Psoas muscle (tissue), 8 donors: Measurements from ENCODE around the gene MTNR1B. TPM values are rescaled to one million over a fixed set of nuclear protein-coding genes. Genes with fewer than 3 reads are reported as not detected.

ENCODE experiments used
- ATAC-seq, 4 donors: fragments of 200-7000 bp; cut with Tn5 transposase; one replicate each; pipeline ENCODE4 v1.9.1; 2020; ENCODE audit warnings: moderate library complexity in 3 of 4, mild to moderate bottlenecking in 2 of 4
- DNase-seq, 2 donors: peaks; one replicate each; pipeline ENCODE4 v3.0.0-alpha.2; 2020
- H3K27ac ChIP-seq: fragments of 200-600 bp; one replicate; pipeline ENCODE4 v1.8.0; 2022
- H3K27me3 ChIP-seq, 3 donors: fragments of 200-600 bp in 1 of 3; one replicate each; pipeline versions ENCODE4 v1.6.1 to v1.8.0; 2013 to 2022; ENCODE audit warnings: low read length in 2 of 3, mild to moderate bottlenecking in 2 of 3, moderate library complexity in 1 of 3; ENCODE audit not compliant: insufficient read depth in 3 of 3
- H3K36me3 ChIP-seq, 2 donors: fragments of 200-600 bp in 1 of 2; one replicate each; pipeline versions ENCODE4 v1.6.1 to v1.8.0; 2013 to 2022; ENCODE audit warnings: low read depth in 1 of 2, mild to moderate bottlenecking in 1 of 2, moderate library complexity in 1 of 2; ENCODE audit not compliant: insufficient read depth in 1 of 2
- H3K4me1 ChIP-seq: fragments of 200-600 bp; one replicate; pipeline ENCODE4 v1.8.0; 2022
- H3K4me3 ChIP-seq: fragments of 200-600 bp; one replicate; pipeline ENCODE4 v1.8.0; 2022; ENCODE audit warnings: mild to moderate bottlenecking
- H3K9me3 ChIP-seq: fragments of 200-600 bp; one replicate; pipeline ENCODE4 v1.8.0; 2022
- WGBS, 3 donors: extraction: QIAGEN DNeasy Blood & Tissue Kit; methylation state at CpG; one replicate each; pipeline versions ENCODE4 v1.1.6 to v1.1.7; 2013; 5-methylcytosine and 5-hydroxymethylcytosine counted together
- intact Hi-C, 2 donors: fragments of 100-400 bp; cut with DNase I; formaldehyde crosslinking; loops; one replicate each; pipeline versions ENCODE4 v1.11.0 to v1.14.2; 2022
- polyA plus RNA-seq, 3 donors: library from polyadenylated mRNA; stranded (reverse); fragments of 200-250 nt; gene quantifications; one replicate each; pipeline ENCODE4 v1.2.3, GENCODE V29; 2013
- total RNA-seq, 4 donors: library from RNA; stranded (reverse); fragmentation: NEBNext Ultra II Directional in 2 of 4; extraction: Animal tissue kit (Norgen Biotek cat#: 25700) in 2 of 4; gene quantifications; one replicate each; pipeline versions ENCODE4 v1.2.1 to v1.2.4, GENCODE V29; 2021 to 2023
- TF ChIP-seq, protein P1 (sequence below): fragments of 200-600 bp; IDR thresholded peaks from one replicate; pipeline ENCODE4 v1.8.0; 2022; ENCODE audit warnings: antibody characterized with exemption
- donor health status: healthy with polysubstance abuse.
- donor health status: DM: no; HTN: no; CAD: no; lungs with moderate emphysema.
- donor health status: Bipolar disorder and iron deficiency.
- donor health status: healthy.
- donor health status: DM: yes; HTN: yes; CAD: no.
- donor health status: DM: no; HTN: no; CAD: no.
- donor health status: DM: no; HTN: no; CAD: no.
- donor health status: DM: yes; HTN: yes; CAD: no.

The MTNR1B gene
- total and polyA plus RNA-seq, 7 donors: not detected

DNA sequence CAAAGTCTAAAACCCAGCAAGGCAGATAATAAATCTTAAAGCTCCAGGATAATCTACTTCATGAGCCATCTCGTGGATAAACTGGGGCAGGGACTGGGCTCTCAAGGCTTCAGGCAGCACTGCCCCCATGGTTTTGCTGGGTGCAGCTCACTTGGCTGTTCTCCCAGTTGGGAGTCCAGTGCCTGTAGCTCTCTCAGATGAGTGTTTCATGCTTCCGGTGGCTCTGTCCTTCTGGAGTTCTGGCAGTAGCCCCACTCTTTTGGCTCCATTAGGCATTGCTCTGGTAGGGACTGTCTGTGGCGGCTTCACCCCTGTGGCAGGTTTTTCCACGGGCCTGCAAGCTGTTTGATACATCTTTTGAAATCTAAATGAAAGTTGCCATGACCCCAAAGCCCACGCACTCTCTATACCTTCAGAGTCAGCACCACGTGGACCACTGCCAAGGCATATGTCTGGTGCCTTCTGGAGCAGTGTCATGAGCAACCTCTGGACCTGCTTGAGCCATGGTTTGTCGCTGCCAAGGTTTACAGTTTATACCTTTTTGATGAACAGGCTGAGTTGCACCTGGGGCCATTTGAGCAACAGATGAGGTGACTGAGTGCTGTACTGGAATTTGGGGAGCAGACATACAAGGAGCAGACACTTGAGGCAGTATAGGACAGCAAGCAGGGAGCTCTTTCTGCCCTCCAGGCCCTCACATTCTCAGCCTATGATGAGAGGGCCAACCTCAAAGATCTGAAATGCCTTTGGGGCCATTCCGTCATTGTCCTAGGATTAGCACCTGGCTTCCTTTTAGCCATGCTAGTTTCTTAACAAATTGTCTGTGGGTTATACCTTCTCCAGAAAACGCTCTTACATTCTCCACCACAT lies 48.6 kb downstream of the MTNR1B start:
- H3K9me3 ChIP-seq: no peaks in the 10 kb centered on the region
- DNase-seq (no peak), ATAC-seq (no peak)
- H3K27ac ChIP-seq: no peak overlapping the region
- 58 to 69% (median 62%) methylated on average over 9 of the region's 9 CpGs for WGBS, 3 donors
- no peak overlapping the region for H3K4me3 ChIP-seq
- no peaks in the 10 kb centered on the region for H3K36me3 ChIP-seq
- H3K4me1 ChIP-seq: no peaks in the 10 kb centered on the region
- TF ChIP-seq, protein P1, sequence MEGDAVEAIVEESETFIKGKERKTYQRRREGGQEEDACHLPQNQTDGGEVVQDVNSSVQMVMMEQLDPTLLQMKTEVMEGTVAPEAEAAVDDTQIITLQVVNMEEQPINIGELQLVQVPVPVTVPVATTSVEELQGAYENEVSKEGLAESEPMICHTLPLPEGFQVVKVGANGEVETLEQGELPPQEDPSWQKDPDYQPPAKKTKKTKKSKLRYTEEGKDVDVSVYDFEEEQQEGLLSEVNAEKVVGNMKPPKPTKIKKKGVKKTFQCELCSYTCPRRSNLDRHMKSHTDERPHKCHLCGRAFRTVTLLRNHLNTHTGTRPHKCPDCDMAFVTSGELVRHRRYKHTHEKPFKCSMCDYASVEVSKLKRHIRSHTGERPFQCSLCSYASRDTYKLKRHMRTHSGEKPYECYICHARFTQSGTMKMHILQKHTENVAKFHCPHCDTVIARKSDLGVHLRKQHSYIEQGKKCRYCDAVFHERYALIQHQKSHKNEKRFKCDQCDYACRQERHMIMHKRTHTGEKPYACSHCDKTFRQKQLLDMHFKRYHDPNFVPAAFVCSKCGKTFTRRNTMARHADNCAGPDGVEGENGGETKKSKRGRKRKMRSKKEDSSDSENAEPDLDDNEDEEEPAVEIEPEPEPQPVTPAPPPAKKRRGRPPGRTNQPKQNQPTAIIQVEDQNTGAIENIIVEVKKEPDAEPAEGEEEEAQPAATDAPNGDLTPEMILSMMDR: no peak
- intact Hi-C loops: no loop called here
- no peaks in the 10 kb centered on the region for H3K27me3 ChIP-seq

DNA sequence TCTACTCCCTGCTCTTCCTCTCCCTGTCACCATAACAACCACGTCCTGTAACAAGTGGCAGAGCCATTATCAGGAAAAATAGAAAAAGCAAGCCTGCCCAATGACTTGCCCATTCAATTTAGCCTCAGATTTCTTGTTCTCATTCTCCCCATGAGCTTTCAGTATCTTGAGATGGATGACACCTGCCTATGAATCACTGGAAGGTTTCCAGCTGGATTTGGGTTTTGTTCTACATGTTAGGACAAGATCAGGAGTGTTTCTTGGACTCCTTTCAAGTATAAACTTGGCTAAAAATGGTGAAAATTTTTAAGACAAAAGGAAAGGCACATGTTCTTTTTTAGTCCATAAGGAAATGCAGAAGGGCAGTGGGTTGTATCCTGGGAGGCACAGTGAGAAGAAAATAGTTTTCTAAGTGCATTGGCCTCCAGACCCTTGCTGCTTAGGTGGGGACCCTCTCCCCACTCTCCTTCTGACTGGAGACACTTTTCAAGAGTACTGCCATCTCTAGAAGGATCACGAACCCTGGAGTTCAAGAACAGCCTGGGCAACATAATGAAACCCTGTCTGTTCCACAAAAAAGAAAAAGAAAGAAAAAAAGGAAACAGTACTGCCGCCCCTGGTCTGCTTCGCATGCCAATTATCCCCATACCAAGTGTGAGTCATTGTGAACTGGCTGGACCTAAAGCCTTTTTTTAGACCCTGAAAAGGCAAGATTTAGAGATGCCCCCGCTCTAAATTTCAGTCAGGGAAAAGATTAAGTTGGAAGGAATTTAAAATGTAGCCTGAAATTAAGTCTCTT lies 51.0 kb downstream of the MTNR1B start:
- no peaks in the 10 kb centered on the region for H3K4me1 ChIP-seq
- ATAC-seq: no peak
- no peaks in the 10 kb centered on the region for H3K9me3 ChIP-seq

DNA sequence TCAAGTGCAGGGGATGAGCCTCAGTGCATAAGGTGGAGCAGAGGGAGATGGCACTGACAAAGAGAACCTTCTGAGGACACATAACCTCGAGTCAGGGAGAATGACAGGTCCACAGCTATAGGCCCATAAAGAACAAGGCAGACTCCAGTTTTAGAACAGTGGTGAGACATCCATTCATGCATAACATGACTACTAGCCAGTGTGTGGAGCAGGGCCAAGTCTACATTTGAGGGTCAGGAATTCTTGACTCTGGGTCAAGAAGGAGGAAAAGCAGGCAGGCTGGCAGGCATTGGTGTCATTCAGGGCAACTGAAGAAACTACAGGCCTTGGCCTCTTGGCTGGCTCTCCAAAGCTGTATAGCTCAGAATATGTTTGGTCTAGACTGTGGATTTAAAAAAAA lies 54.9 kb downstream of the MTNR1B start:
- no peak for ATAC-seq
- Histone ChIP-seq H3K4me1 (no peaks in the 10 kb centered on the region), H3K36me3 (no peaks in the 10 kb centered on the region), H3K27ac (no peak overlapping the region), H3K27me3 (no peaks in the 10 kb centered on the region), H3K4me3 (no peak overlapping the region), H3K9me3 (no peaks in the 10 kb centered on the region)
- no peak for DNase-seq
- WGBS, 3 donors: 32 to 60% (median 43%) methylated on average over 1 of the region's 1 CpG
- TF ChIP-seq, protein P1: no peak
- intact Hi-C loops: no loop called here

More for the DNA sequence above, 51.0 kb downstream of the MTNR1B start:
- intact Hi-C loops: no loop called here
- no peak overlapping the region for H3K4me3 ChIP-seq
- H3K36me3 ChIP-seq: no peaks in the 10 kb centered on the region
- no peak overlapping the region for H3K27ac ChIP-seq
- TF ChIP-seq, protein P1: no peak
- no peak for DNase-seq
- H3K27me3 ChIP-seq: no peaks in the 10 kb centered on the region
- 32 to 46% (median 36%) methylated on average over 5 of the region's 5 CpGs for WGBS, 3 donors

DNA sequence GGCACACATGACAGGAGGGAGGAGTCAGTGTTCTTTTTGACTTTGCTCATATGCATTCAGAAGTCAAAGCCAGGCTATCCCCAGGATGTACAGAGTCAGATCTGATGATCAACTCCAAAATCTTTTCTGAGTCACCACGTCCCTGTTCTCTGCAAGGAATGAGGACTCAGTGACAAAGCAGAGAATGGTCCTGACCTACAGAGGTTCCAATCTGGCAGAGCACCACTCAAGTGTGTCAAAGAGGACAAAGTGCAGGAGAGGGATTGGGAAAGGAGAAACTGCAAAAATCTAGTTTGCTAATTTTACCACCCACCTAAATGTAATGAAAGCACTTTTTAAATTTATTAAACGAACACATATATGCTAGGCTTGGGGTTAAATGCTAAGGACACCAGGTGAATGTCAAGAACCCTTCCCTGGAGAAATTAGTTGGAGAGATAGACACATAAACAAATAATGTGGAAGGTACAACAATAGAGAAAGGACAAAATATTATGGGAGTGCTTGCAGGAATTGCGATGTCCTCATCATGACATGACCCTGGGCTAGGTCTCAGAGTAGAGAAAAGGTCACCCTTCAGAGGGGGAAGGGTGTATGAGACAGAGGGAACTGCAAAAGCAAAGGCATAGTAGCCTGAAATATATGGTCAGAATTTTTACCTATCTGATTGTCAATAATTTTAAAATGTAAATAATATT lies 56.3 kb downstream of the MTNR1B start:
- no peaks in the 10 kb centered on the region for H3K4me1 ChIP-seq
- intact Hi-C loops: no loop called here
- no peaks in the 10 kb centered on the region for H3K36me3 ChIP-seq
- TF ChIP-seq, protein P1: no peak
- H3K27ac ChIP-seq: no peak overlapping the region
- H3K9me3 ChIP-seq: no peaks in the 10 kb centered on the region
- ATAC-seq (no peak), DNase-seq (no peak)
- H3K27me3 ChIP-seq: no peaks in the 10 kb centered on the region
- no peak overlapping the region for H3K4me3 ChIP-seq
- WGBS, 3 donors: 71 to 79% (median 74%) methylated on average over 3 of the region's 3 CpGs
